Osteoblast (primary cell): ENCODE results near the gene TRPV6. TPM values are rescaled to one million over a fixed set of nuclear protein-coding genes. Genes with fewer than 3 reads are reported as not detected.

Source experiments
- DNase-seq: peaks from one replicate; pipeline ENCODE4 v3.0.0; 2011; ENCODE audit warnings: low spot score, mixed read lengths; ENCODE audit not compliant: insufficient read length; ENCODE audit errors: missing footprints
- H2AFZ ChIP-seq: 2 replicates; pipeline ENCODE4 v1.6.0; 2011; ENCODE audit warnings: mild to moderate bottlenecking, low read length
- H3K27ac ChIP-seq: 2 replicates; pipeline ENCODE4 v1.5.1; 2011; ENCODE audit warnings: mild to moderate bottlenecking, low read depth, low read length, moderate library complexity
- H3K27me3 ChIP-seq: 2 replicates; pipeline ENCODE4 v1.6.0; 2012; ENCODE audit warnings: mild to moderate bottlenecking, control low read depth, inconsistent platforms, low read length, moderate library complexity; ENCODE audit not compliant: insufficient read depth
- H3K36me3 ChIP-seq: 2 replicates; pipeline ENCODE4 v1.5.1; 2011; ENCODE audit warnings: mild to moderate bottlenecking, low read length, control low read depth, moderate library complexity; ENCODE audit not compliant: insufficient read depth
- H3K4me1 ChIP-seq: 2 replicates; pipeline ENCODE4 v1.5.1; 2011; ENCODE audit warnings: mild to moderate bottlenecking, low read length, control low read depth, moderate library complexity; ENCODE audit not compliant: insufficient read depth
- H3K4me2 ChIP-seq: 2 replicates; pipeline ENCODE4 v1.6.0; 2011; ENCODE audit warnings: mild to moderate bottlenecking, low read length; ENCODE audit not compliant: insufficient read depth
- H3K4me3 ChIP-seq: fragments of 200-600 bp; sonication (generic); 3 replicates; pipeline ENCODE4 v1.5.1; 2012; ENCODE audit warnings: mild to moderate bottlenecking, low read length, inconsistent platforms; ENCODE audit not compliant: insufficient read depth
- H3K79me2 ChIP-seq: 2 replicates; pipeline ENCODE4 v1.6.0; 2012; ENCODE audit warnings: mild to moderate bottlenecking, low read length, control low read depth, inconsistent platforms; ENCODE audit not compliant: insufficient read depth
- H3K9me3 ChIP-seq: 2 replicates; pipeline ENCODE4 v1.5.1; 2011; ENCODE audit warnings: low read depth, low read length, control low read depth
- H4K20me1 ChIP-seq: 2 replicates; pipeline ENCODE4 v1.6.0; 2012; ENCODE audit warnings: mild to moderate bottlenecking, low read length, control low read depth; ENCODE audit not compliant: insufficient read depth
- total RNA-seq: library from RNA; depleted of rRNA; stranded (reverse); fragments of >200 nt; gene quantifications from 2 replicates; pipeline ENCODE4 v1.2.3, GENCODE V29; 2012
- TF ChIP-seq, protein P1 (sequence below): IDR thresholded peaks from 2 replicates; pipeline ENCODE4 v1.5.1; 2011; ENCODE audit warnings: mild to moderate bottlenecking, low read depth, low read length, moderate library complexity; ENCODE audit errors: extremely low read depth

The TRPV6 gene
- total RNA-seq, 1 donor, result not detected

- no peaks in the 10 kb centered on the region for H4K20me1 ChIP-seq
Measured at GRCh38 chr7:142925413-142925812, 39.9 kb upstream of the TRPV6 start.

GRCh38 chr7:142923391-142923790 is 37.8 kb upstream of the TRPV6 start:
- Histone ChIP-seq H3K4me3 (no peak overlapping the region), H3K79me2 (no peaks in the 10 kb centered on the region), H3K4me2 (no peak overlapping the region), H2AFZ (no peak overlapping the region), H3K4me1 (no peaks in the 10 kb centered on the region), H3K36me3 (no peaks in the 10 kb centered on the region), H3K9me3 (no peaks in the 10 kb centered on the region), H3K27ac (no peak overlapping the region), H4K20me1 (no peaks in the 10 kb centered on the region), H3K27me3 (no peaks in the 10 kb centered on the region)
- TF ChIP-seq, protein P1, sequence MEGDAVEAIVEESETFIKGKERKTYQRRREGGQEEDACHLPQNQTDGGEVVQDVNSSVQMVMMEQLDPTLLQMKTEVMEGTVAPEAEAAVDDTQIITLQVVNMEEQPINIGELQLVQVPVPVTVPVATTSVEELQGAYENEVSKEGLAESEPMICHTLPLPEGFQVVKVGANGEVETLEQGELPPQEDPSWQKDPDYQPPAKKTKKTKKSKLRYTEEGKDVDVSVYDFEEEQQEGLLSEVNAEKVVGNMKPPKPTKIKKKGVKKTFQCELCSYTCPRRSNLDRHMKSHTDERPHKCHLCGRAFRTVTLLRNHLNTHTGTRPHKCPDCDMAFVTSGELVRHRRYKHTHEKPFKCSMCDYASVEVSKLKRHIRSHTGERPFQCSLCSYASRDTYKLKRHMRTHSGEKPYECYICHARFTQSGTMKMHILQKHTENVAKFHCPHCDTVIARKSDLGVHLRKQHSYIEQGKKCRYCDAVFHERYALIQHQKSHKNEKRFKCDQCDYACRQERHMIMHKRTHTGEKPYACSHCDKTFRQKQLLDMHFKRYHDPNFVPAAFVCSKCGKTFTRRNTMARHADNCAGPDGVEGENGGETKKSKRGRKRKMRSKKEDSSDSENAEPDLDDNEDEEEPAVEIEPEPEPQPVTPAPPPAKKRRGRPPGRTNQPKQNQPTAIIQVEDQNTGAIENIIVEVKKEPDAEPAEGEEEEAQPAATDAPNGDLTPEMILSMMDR, result no peak
- no peak for DNase-seq

More at GRCh38 chr7:142925413-142925812, 39.9 kb upstream of the TRPV6 start:
- Histone ChIP-seq H2AFZ (no peak overlapping the region), H3K27ac (no peak overlapping the region), H3K36me3 (no peaks in the 10 kb centered on the region), H3K4me3 (no peak overlapping the region), H3K9me3 (no peaks in the 10 kb centered on the region), H3K4me1 (no peaks in the 10 kb centered on the region), H3K79me2 (no peaks in the 10 kb centered on the region), H3K27me3 (no peaks in the 10 kb centered on the region), H3K4me2 (no peak overlapping the region)
- TF ChIP-seq, protein P1, result no peak
- no peak for DNase-seq

DNA sequence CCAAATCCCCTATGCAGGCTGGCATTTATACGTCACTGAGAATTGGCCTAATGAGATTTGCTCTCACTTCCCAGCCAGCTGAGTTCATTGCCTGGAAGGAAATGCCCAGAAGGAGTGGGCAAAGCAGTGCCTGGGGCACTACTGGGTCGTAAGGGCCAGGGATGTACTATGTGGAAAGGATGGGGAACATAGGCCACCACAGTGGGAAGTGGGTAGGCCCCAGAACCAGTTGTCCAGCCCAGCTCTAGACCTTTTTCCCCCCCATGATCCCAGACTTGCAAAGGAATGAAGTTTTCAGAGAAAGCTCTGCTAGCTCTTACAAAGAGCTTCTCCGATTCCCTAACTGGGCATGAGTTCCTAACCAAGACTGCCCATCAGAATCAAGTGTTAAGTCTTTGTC is 34.1 kb upstream of the TRPV6 start:
- DNase-seq, result no peak
- no peaks in the 10 kb centered on the region for H3K9me3 ChIP-seq
- H3K79me2 ChIP-seq, result no peaks in the 10 kb centered on the region
- no peak overlapping the region for H3K27ac ChIP-seq
- H4K20me1 ChIP-seq, result no peaks in the 10 kb centered on the region
- TF ChIP-seq, protein P1, result no peak
- H3K27me3 ChIP-seq, result no peaks in the 10 kb centered on the region
- no peaks in the 10 kb centered on the region for H3K36me3 ChIP-seq
- H3K4me1 ChIP-seq, result no peaks in the 10 kb centered on the region
- no peak overlapping the region for H3K4me2 ChIP-seq
- H3K4me3 ChIP-seq, result no peak overlapping the region
- H2AFZ ChIP-seq, result no peak overlapping the region

- Histone ChIP-seq H3K79me2 (no peaks in the 10 kb centered on the region), H3K4me2 (no peak overlapping the region), H2AFZ (no peak overlapping the region), H3K27ac (no peak overlapping the region), H3K27me3 (no peaks in the 10 kb centered on the region), H3K4me1 (no peaks in the 10 kb centered on the region), H3K9me3 (no peaks in the 10 kb centered on the region), H4K20me1 (no peaks in the 10 kb centered on the region), H3K4me3 (no peak overlapping the region), H3K36me3 (no peaks in the 10 kb centered on the region)
- no peak for DNase-seq
- TF ChIP-seq, protein P1, result no peak
Measured at GRCh38 chr7:142918901-142919300, 33.4 kb upstream of the TRPV6 start.
